ENCODE measurements around the gene ANKRD33B.

DNA sequence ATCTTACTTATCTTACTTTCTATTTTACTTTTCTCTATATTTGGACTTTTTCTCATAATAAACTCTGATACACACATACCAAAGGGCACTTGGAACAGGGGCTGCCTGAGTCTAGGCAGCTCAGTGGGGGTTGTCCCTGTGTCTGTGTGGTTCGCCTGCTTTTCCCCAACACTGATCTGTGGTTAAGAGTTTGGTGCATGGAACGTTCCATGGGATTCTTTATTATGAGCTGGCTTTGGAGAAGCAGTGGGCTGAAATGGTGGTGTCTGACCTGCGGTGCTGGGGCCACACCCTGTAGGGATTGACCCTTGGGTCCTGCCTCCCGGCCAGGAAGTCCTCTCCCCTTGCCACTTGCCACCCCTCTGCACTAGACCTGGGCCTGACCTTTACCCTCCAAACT is 47.4 kb downstream of the ANKRD33B start:
- TF ChIP-seq CTCF (conservative IDR thresholded peaks at IDR 0.05; ENCODE audit: low read depth, low read length) = no peak
- TF ChIP-seq EZH2phosphoT487 (IDR thresholded peaks at IDR 0.05; ENCODE audit: borderline replicate concordance, low read length) = no peak
- no peak for TF ChIP-seq EZH2 (IDR thresholded peaks at IDR 0.05; ENCODE audit: low read length, unreplicated experiment)

Measured in PC-3 (cell line).